ENCODE measurements around the gene ZNRF3.

DNA sequence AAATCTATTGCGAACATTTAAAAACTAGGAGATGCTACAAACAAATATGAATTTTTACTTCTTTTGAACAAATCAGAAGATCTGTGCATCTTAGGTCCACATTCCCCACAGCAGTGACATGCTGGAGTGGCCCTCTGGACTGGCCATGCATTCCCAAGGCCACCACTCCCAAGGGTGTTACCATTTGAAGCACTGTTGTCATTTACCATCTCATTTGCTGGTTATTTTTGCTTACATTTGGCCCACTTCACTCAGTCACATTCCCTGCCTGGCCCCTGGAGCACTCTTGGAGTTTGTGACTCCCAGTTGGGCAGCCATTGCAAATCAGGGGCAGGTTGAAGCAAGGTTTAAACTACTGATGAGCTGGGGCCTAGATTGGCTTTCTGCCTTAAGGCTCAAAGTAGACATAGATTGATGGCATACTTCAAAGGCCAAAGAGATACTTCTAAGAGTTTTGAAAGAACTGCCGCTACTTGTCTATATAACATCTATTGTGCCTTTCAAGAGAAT, 8.5 kb upstream of the ZNRF3 start:
- TF ChIP-seq POLR2A (IDR thresholded peaks at IDR 0.05): no peak
- TF ChIP-seq, protein P1, sequence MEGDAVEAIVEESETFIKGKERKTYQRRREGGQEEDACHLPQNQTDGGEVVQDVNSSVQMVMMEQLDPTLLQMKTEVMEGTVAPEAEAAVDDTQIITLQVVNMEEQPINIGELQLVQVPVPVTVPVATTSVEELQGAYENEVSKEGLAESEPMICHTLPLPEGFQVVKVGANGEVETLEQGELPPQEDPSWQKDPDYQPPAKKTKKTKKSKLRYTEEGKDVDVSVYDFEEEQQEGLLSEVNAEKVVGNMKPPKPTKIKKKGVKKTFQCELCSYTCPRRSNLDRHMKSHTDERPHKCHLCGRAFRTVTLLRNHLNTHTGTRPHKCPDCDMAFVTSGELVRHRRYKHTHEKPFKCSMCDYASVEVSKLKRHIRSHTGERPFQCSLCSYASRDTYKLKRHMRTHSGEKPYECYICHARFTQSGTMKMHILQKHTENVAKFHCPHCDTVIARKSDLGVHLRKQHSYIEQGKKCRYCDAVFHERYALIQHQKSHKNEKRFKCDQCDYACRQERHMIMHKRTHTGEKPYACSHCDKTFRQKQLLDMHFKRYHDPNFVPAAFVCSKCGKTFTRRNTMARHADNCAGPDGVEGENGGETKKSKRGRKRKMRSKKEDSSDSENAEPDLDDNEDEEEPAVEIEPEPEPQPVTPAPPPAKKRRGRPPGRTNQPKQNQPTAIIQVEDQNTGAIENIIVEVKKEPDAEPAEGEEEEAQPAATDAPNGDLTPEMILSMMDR (IDR thresholded peaks at IDR 0.05): no peak
